HepG2 (cell line): ENCODE data around the gene WDR93. TPM values are rescaled to one million over a fixed set of nuclear protein-coding genes. Genes with fewer than 3 reads are reported as not detected.

ENCODE experiments used
- ARID5B ChIP-seq: IDR thresholded peaks from 2 replicates; pipeline ENCODE4 v1.4.0; 2020; ENCODE audit warnings: mild to moderate bottlenecking, missing genetic modification reagents
- CENPBD1 ChIP-seq: sonication (generic); formaldehyde crosslinking; IDR thresholded peaks from 2 replicates; pipeline ENCODE4 v1.8.0; 2022; ENCODE audit warnings: missing genetic modification reagents, low read depth, mild to moderate bottlenecking, borderline replicate concordance
- GLI4 ChIP-seq: sonication (generic); formaldehyde crosslinking; IDR thresholded peaks from 2 replicates; pipeline ENCODE4 v1.5.1; 2020; ENCODE audit warnings: missing genetic modification reagents, mild to moderate bottlenecking, moderate library complexity, borderline replicate concordance
- HNRNPUL1 ChIP-seq: fragments of 200-400 bp; formaldehyde crosslinking; IDR thresholded peaks from 2 replicates; pipeline ENCODE4 v1.6.1; 2017; ENCODE audit warnings: low read depth, mild to moderate bottlenecking, low read length, moderate library complexity
- HOXA3 ChIP-seq: sonication (generic); formaldehyde crosslinking; IDR thresholded peaks from 2 replicates; pipeline ENCODE4 v1.5.0; 2020; ENCODE audit warnings: missing genetic modification reagents
- PCBP2 ChIP-seq: fragments of 200-400 bp; formaldehyde crosslinking; optimal IDR thresholded peaks from 2 replicates; pipeline ENCODE3; 2018; ENCODE audit warnings: low read length, low read depth; ENCODE audit not compliant: poor library complexity, severe bottlenecking
- PITX1 ChIP-seq: sonication (generic); formaldehyde crosslinking; IDR thresholded peaks from 2 replicates; pipeline ENCODE4 v1.5.1; 2020; ENCODE audit warnings: mild to moderate bottlenecking, missing genetic modification reagents
- SMAD3 ChIP-seq: sonication (generic); formaldehyde crosslinking; IDR thresholded peaks from 2 replicates; pipeline ENCODE4 v1.4.0; 2020; ENCODE audit warnings: missing genetic modification reagents
- SOX13 ChIP-seq, 3 experiments: fragments of 450-650 bp in 1 of 3; sonication (generic) in 1 of 3; formaldehyde crosslinking in 1 of 3; IDR thresholded peaks in 2 of 3; conservative IDR thresholded peaks in 1 of 3; 2 replicates each; pipeline versions ENCODE4 v1.5.0 to v1.6.1; 2016 to 2020; ENCODE audit warnings: antibody characterized with exemption in 1 of 3, mild to moderate bottlenecking in 1 of 3, missing compliant biosample characterization in 1 of 3, missing genetic modification reagents in 1 of 3, moderate library complexity in 1 of 3
- TEAD2 ChIP-seq: sonication (generic); formaldehyde crosslinking; IDR thresholded peaks from 2 replicates; pipeline ENCODE4 v1.9.0; 2021; ENCODE audit warnings: missing genetic modification reagents
- polyA plus RNA-seq, 8 experiments: library from polyadenylated mRNA; depleted of rRNA in 3 of 8; stranded (reverse) in 7 of 8; unstranded in 1 of 8; fragments of >200 nt; fragmentation: Illumina TruSeq in 4 of 8; extraction: Trizol in 4 of 8; gene quantifications; 2 replicates each; pipeline versions ENCODE4 v1.2.1 to v1.2.3, GENCODE V29; 2011 to 2016; ENCODE audit warnings: low read depth in 4 of 8, missing spikeins in 1 of 8, mixed read lengths in 1 of 8; ENCODE audit not compliant: insufficient read depth in 1 of 8
- total RNA-seq, 5 experiments: library from RNA; depleted of rRNA; stranded (reverse); fragments of >200 nt; fragmentation: Illumina TruSeq; extraction: Trizol; gene quantifications; 2 replicates each; pipeline ENCODE4 v1.2.3, GENCODE V29; 2016; ENCODE audit warnings: low read depth in 1 of 5
- TF ChIP-seq, protein P1 (sequence below): sonication (generic); formaldehyde crosslinking; IDR thresholded peaks from 2 replicates; pipeline ENCODE4 v1.4.0; 2020; ENCODE audit warnings: missing genetic modification reagents
- TF ChIP-seq, protein P2 (sequence below): sonication (generic); formaldehyde crosslinking; IDR thresholded peaks from 2 replicates; pipeline ENCODE4 v1.5.0; 2020; ENCODE audit warnings: missing genetic modification reagents, mild to moderate bottlenecking, borderline replicate concordance
- TF ChIP-seq, protein P3 (sequence below): sonication (generic); formaldehyde crosslinking; IDR thresholded peaks from 2 replicates; pipeline ENCODE4 v1.4.0; 2020; ENCODE audit warnings: missing genetic modification reagents

The WDR93 gene
- total and polyA plus RNA-seq, 2 of the 13 experiments (the other 11 are each of a cell fraction or from before 2014, with no cell fraction given), result 0.07 TPM; not detected in 1

DNA sequence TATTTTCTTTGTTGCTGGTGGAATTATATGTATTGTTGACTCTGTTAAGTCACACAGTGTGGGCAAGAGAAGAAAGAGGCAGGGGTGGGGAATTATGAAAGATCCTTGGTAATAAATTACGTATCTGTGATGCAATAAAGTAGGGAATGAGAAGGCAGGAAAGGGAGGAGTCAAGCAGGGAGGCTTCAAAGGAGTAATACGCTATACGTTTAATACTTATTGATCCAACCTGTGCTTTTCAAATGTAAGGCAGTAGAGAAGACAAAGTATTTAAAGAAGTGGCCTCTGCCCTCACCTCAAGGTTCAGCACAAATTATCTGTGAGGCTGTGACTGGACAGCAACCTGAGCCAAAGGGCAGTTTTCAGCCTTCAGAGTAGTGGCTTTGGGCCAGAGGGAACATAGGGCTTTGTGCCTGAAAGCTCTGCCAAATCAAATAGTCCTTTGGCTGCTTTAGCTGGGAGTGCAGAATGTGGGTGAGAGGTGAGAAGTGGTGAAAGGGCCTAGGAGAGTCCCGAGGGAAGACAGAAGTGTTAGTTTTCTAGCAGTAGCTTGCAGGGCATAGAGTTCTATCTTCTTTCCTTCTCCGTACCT, 10.2 kb upstream of the WDR93 start (continued):
- no peak for TF ChIP-seq HNRNPUL1
- no peak for TF ChIP-seq GLI4 (CRISPR knock-in tag)
- TF ChIP-seq ARID5B, result peak; percentile 71
- TF ChIP-seq, protein P1, sequence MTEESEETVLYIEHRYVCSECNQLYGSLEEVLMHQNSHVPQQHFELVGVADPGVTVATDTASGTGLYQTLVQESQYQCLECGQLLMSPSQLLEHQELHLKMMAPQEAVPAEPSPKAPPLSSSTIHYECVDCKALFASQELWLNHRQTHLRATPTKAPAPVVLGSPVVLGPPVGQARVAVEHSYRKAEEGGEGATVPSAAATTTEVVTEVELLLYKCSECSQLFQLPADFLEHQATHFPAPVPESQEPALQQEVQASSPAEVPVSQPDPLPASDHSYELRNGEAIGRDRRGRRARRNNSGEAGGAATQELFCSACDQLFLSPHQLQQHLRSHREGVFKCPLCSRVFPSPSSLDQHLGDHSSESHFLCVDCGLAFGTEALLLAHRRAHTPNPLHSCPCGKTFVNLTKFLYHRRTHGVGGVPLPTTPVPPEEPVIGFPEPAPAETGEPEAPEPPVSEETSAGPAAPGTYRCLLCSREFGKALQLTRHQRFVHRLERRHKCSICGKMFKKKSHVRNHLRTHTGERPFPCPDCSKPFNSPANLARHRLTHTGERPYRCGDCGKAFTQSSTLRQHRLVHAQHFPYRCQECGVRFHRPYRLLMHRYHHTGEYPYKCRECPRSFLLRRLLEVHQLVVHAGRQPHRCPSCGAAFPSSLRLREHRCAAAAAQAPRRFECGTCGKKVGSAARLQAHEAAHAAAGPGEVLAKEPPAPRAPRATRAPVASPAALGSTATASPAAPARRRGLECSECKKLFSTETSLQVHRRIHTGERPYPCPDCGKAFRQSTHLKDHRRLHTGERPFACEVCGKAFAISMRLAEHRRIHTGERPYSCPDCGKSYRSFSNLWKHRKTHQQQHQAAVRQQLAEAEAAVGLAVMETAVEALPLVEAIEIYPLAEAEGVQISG (CRISPR knock-in tag), result peak; percentile 48; the same call in 1 of the 2 replicates
- no peak for TF ChIP-seq PCBP2
- TF ChIP-seq HOXA3 (CRISPR knock-in tag), result peak; percentile 65
- TF ChIP-seq CENPBD1 (CRISPR knock-in tag), result no peak
- peak; percentile 84 for TF ChIP-seq PITX1
- TF ChIP-seq, protein P2, sequence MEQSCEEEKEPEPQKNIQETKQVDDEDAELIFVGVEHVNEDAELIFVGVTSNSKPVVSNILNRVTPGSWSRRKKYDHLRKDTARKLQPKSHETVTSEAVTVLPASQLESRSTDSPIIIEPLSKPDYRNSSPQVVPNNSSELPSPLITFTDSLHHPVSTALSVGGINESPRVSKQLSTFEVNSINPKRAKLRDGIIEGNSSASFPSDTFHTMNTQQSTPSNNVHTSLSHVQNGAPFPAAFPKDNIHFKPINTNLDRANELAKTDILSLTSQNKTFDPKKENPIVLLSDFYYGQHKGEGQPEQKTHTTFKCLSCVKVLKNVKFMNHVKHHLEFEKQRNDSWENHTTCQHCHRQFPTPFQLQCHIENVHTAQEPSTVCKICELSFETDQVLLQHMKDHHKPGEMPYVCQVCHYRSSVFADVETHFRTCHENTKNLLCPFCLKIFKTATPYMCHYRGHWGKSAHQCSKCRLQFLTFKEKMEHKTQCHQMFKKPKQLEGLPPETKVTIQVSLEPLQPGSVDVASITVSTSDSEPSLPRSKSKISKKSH (CRISPR knock-in tag), result no peak
- TF ChIP-seq, protein P3, sequence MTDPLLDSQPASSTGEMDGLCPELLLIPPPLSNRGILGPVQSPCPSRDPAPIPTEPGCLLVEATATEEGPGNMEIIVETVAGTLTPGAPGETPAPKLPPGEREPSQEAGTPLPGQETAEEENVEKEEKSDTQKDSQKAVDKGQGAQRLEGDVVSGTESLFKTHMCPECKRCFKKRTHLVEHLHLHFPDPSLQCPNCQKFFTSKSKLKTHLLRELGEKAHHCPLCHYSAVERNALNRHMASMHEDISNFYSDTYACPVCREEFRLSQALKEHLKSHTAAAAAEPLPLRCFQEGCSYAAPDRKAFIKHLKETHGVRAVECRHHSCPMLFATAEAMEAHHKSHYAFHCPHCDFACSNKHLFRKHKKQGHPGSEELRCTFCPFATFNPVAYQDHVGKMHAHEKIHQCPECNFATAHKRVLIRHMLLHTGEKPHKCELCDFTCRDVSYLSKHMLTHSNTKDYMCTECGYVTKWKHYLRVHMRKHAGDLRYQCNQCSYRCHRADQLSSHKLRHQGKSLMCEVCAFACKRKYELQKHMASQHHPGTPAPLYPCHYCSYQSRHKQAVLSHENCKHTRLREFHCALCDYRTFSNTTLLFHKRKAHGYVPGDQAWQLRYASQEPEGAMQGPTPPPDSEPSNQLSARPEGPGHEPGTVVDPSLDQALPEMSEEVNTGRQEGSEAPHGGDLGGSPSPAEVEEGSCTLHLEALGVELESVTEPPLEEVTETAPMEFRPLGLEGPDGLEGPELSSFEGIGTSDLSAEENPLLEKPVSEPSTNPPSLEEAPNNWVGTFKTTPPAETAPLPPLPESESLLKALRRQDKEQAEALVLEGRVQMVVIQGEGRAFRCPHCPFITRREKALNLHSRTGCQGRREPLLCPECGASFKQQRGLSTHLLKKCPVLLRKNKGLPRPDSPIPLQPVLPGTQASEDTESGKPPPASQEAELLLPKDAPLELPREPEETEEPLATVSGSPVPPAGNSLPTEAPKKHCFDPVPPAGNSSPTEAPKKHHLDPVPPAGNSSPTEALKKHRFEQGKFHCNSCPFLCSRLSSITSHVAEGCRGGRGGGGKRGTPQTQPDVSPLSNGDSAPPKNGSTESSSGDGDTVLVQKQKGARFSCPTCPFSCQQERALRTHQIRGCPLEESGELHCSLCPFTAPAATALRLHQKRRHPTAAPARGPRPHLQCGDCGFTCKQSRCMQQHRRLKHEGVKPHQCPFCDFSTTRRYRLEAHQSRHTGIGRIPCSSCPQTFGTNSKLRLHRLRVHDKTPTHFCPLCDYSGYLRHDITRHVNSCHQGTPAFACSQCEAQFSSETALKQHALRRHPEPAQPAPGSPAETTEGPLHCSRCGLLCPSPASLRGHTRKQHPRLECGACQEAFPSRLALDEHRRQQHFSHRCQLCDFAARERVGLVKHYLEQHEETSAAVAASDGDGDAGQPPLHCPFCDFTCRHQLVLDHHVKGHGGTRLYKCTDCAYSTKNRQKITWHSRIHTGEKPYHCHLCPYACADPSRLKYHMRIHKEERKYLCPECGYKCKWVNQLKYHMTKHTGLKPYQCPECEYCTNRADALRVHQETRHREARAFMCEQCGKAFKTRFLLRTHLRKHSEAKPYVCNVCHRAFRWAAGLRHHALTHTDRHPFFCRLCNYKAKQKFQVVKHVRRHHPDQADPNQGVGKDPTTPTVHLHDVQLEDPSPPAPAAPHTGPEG, result no peak
- no peak for TF ChIP-seq TEAD2 (CRISPR knock-in tag)
- 0 out of 2 replicates have a peak, but pooled peaks have one; percentile 29 for TF ChIP-seq SMAD3
- no peak for TF ChIP-seq SOX13 (IDR thresholded peaks at IDR 0.05)
- peak in 1 of 2 experiments; percentile 42; a peak in 1 of 4 replicates for TF ChIP-seq SOX13 (CRISPR knock-in tag; conservative IDR thresholded peaks at IDR 0.05 in 1 of 2, IDR thresholded peaks at IDR 0.05 in 1 of 2)
